Measurements from ENCODE around the gene CCL11.

Gene CCL11

GRCh38 chr17:34285286-34285792 is at the start of gene CCL11:
CCL11 (plus strand) TSS chr17:34285742; CDS start chr17:34285809, 67 bp downstream.
- FAIRE-seq = no peak

DNA sequence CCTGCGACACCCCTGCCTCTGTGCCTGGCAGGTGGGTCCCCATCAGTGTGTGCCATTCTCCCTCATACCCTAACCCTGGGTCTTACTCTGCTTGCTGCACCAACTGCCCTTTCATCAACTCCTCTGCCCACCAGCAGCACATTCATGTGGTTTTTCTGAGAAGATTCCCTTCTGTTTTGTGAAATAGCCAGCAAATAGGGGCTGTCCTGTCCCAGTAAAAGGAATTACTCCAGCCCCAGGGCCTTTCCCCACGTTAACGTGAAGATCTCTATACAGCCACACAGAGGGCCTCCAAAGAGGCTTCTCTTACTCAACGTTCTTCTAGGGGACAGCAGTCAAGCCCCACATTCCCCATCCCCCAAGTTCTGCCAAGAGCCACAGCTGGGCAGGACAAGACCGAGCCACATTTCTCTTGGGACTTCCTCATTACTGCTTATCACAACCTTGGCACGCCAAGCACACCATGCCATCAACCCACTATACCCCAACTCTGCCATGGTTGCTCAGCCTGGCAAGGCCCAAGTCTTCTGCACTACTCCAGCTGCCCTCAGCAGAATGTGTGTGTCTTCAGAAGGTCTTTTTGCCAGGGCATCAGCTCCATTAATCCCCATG is 49.2 kb upstream of the CCL11 start:
- no peak for FAIRE-seq

DNA sequence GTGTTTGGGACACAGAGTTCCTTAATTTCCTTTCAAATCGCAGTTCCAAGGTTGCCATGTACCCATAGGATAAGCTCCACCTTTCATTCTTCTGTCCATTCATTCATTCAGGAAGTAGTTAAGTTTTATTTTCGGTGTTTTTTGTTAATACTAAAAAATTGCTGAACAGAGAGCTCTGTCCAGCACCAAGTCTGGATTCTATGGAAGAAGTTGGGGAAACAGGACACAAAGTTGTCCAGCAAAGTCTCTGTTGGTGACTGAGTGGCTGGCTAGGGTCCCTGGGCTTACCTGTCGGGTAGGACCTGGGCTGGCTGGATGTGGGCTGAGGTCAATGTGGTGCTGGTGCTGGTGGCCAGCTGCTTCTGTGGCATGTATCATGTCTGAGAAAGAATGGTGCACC is 48.1 kb upstream of the CCL11 start:
- FAIRE-seq = no peak

DNA sequence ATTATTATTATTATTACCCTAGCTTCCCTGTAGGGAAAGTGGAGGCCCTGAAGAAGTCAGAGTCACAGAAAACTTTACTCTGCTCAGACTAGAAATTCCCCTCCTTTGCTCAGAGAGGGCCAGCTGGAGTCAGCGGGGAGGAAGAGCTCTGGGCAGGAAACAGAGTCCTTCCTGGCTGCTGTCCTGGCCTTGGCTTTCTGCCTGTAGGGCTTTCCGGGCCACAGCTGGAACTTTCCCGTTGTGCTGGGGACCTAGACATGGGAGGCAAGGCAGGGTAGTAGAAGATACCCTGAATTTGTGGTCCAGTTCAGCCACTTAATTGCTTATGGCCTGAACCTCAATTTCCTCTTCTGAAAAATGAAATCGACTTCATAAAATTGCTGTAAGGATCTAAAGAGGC is 44.5 kb upstream of the CCL11 start:
- no peak for FAIRE-seq

DNA sequence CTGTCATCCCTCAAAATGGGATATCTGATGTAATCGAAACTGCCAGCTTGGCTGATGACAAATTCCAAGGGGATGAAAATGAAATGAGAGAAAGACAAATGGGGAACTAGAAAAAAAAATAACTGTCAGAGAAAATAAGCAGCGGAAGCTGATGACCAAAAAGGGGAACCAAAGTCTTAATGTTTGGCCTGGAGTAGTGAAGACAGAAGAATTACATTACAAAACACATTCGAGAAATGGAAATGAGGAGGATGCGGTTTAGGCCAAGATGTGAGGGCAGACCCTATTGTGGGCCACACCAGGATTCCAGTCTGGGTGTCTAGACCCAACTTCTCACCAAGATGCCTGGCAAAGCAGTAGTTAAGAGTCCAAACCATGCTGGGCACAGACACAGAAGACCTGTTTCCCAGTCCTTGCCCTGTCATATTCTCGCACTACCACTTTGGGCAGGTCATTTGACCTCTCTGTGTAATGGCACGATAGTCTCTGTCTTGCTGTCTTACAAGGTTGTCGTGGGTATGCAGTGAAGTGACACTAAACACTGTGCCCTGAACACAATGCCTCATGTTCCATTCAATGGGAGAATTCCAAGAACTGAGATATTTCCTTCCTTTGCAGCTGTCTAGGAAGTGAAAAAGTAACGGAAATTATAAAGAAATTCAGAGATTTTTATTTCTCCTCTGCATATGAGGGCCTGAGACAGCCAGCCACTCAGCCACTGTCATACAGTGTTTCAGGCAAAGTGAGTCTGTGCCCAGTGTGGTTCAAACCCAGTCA is 42.8 kb upstream of the CCL11 start:
- FAIRE-seq = no peak

GRCh38 chr17:34243364-34244320 is 41.9 kb upstream of the CCL11 start:
- no peak for FAIRE-seq

- no peak for FAIRE-seq
These were observed 40.1 kb upstream of the CCL11 start for GRCh38 chr17:34245351-34245905.

- FAIRE-seq = no peak
These were observed 39.1 kb upstream of the CCL11 start for GRCh38 chr17:34246446-34246845.

DNA sequence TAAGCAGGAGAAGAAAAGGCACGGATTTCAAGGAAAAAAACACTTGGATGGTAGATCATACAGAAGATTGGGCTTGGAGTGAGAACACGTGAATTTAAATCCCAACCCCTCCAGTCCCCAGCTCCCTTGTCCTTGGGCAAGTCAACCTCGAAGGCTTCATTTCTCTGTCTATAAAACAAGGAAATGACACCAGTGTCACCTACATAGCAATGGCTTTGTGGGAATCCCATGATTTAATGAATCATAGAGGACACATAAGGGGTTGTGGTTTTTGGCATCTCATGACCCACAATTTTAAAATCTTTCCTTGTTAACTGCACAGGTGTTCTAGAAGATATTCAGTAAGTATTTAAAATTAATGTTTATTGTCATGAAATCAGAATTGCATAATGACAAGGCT is 38.7 kb upstream of the CCL11 start:
- FAIRE-seq = no peak

DNA sequence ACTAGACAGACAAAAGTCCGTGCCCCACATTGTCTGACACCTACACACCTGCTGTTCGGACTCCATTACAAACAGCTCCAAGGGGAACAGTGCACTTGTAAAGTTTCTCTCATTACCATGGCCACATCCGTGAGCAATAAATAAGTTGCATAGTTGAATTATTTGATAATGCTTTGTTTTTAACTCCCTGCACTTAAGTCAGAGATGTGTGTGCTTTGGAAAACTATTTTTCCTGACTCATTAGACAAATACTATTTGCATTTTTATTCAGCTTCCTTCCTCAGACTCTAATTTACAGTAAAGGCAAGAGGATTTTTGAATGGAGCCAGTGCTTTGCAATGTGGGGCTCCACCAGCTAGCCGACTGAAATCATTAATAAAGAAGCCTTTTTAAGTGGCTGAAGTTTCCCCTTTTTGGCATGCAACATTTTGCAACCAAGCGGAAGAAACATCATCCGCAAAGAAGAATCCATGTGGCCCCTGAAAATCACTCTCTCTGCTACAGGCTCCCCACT is 37.0 kb upstream of the CCL11 start:
- no peak for FAIRE-seq

DNA sequence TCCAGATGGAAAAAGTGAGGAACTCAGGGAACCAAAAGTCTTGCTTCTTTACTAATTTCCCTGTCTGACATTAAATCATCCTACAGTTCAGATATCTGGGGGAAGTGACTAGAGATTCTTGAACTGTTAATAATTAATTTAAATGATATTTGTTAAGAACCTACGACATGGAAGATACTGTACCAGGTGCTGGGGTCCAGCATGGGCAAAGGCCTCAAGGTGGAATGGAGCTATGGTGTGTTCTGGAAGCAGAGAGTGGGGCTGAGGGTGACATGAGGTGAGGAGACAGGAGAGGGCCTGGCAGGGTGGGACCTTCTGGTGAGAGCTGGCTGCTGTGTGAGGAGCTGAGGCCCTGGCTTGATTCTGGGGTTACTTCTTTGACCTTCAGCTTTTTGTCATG is 36.5 kb upstream of the CCL11 start:
- FAIRE-seq = no peak

- FAIRE-seq = no peak
These were observed 36.1 kb upstream of the CCL11 start for GRCh38 chr17:34249478-34249877.

DNA sequence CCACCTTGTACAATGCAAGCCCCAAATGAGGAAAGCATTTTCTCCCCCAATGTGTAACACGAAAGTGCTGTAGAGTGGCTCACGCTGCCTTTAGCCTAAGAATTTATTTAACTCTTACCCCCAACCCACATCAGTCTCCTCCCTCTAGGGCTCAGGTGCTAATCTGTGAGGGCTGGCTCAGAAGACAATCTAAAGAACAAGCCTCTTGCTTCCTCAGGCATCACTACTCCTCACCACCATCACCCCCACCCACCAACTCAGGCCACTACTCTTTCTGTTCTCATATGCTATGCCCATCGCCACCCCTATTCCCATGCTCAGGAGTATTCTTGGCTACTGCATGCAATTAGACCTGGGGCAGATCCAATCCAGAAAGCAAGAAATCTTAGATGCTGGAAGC is 34.4 kb upstream of the CCL11 start:
- no peak for FAIRE-seq

DNA sequence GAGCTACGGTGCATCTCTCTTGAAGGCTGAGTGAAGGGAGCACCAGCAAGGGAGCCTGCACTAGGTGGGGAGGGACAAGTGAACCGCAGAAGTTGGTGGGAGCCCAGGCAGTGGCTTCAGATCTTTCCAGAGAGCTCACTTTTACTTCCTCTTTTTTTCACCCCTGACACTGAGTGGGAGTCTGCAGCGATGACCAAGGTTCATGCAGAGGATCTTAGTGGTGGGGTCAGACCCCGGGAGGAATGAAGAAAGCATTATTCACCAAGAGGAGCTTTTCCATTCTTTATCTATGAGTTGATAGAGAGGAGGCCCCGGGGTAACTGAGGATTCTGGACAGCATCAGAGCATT is 33.5 kb upstream of the CCL11 start:
- FAIRE-seq = no peak

DNA sequence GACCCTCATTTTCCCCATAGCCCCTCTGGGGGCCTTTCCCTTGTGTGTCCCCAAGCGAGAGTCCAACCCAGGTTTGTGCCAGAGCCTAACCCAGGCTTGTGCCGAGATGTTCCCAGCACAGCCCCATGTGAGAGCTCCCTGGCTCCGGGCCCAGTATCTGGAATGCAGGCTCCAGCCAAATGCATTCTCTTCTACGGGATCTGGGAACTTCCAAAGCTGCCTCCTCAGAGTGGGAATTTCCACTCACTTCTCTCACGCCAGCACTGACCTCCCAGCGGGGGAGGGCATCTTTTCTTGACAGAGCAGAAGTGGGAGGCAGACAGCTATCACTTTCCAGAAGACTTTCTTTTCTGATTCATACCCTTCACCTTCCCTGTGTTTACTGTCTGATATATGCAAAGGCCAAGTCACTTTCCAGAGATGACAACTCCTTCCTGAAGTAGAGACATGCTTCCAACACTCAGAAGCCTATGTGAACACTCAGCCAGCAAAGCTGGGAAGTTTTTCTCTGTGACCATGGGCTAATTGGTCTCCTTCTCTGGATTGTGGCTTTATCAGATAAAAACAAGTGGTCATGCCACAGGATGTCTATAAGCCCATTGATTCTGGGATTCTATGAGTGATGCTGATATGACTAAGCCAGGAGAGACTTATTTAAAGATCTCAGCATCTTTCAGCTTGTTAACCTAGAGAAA is 33.0 kb upstream of the CCL11 start:
- no peak for FAIRE-seq

GRCh38 chr17:34253139-34253525 is 32.4 kb upstream of the CCL11 start:
- FAIRE-seq = no peak

GRCh38 chr17:34254146-34254545 is 31.4 kb upstream of the CCL11 start:
- FAIRE-seq = no peak

DNA sequence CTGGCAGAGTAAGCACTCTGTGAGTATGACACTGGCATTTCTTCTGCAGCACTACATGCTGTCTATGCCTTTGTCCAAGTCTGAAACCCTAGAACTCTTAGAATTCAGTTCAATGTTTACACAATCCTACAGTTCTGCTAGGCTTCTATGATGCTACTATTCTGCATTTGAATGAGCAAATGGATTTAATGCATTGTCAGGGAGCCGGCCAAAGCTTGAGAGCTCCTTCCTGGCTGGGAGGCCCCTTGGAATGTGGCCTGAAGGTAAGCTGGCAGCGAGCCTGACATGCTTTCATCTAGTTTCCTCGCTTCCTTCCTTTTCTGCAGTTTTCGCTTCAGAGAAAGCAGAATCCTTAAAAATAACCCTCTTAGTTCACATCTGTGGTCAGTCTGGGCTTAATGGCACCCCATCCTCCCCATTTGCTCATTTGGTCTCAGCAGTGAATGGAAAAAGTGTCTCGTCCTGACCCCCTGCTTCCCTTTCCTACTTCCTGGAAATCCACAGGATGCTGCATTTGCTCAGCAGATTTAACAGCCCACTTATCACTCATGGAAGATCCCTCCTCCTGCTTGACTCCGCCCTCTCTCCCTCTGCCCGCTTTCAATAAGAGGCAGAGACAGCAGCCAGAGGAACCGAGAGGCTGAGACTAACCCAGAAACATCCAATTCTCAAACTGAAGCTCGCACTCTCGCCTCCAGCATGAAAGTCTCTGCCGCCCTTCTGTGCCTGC is 30.7 kb upstream of the CCL11 start, which contains the start of gene CCL2:
TSS of gene CCL2 (plus strand) at position 635 of the 730 bp plus-strand sequence. CDS start at position 700, 65 bp downstream.
- no peak for FAIRE-seq

DNA sequence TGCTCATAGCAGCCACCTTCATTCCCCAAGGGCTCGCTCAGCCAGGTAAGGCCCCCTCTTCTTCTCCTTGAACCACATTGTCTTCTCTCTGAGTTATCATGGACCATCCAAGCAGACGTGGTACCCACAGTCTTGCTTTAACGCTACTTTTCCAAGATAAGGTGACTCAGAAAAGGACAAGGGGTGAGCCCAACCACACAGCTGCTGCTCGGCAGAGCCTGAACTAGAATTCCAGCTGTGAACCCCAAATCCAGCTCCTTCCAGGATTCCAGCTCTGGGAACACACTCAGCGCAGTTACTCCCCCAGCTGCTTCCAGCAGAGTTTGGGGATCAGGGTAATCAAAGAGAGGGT is 30.2 kb upstream of the CCL11 start:
- no peak for FAIRE-seq

GRCh38 chr17:34255841-34256240 is 29.7 kb upstream of the CCL11 start:
- no peak for FAIRE-seq

DNA sequence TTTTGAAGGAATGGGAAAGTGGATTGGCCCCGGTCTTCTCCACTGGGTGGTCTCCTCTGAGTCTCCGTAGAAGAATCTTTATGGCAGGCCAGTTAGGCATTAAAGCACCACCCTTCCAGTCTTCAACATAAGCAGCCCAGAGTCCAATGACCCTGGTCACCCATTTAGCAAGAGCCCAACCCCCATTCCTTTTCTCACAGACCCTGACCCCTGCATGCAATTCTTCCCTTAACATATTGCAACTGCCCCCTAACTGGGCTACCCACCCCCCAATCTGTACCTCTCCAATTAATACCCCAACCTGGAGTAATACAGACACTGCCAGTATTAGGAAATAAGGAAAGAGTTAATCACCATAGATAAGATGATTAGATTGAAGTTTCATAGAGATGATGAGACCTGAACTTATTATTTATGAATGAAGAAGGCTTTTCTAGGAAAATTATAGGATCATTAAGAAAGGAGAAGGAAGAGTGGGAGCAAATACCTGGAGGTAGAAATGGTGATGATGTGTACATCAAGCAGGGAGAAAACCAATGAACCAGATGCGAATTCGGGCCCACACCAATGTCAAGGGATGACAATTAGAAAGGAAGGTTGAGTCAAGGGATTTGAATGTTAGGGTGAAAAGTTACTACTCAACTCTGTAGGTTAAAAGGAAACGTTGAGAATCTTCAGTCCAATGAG is 28.1 kb upstream of the CCL11 start:
- FAIRE-seq = no peak

Measured in G401.6 (cell line).